Measurements from ENCODE around the gene CCDC192.

- TF ChIP-seq, protein P1, sequence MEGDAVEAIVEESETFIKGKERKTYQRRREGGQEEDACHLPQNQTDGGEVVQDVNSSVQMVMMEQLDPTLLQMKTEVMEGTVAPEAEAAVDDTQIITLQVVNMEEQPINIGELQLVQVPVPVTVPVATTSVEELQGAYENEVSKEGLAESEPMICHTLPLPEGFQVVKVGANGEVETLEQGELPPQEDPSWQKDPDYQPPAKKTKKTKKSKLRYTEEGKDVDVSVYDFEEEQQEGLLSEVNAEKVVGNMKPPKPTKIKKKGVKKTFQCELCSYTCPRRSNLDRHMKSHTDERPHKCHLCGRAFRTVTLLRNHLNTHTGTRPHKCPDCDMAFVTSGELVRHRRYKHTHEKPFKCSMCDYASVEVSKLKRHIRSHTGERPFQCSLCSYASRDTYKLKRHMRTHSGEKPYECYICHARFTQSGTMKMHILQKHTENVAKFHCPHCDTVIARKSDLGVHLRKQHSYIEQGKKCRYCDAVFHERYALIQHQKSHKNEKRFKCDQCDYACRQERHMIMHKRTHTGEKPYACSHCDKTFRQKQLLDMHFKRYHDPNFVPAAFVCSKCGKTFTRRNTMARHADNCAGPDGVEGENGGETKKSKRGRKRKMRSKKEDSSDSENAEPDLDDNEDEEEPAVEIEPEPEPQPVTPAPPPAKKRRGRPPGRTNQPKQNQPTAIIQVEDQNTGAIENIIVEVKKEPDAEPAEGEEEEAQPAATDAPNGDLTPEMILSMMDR (IDR thresholded peaks at IDR 0.05; ENCODE audit: low read depth, low read length, poor library complexity, severe bottlenecking) = no peak
- TF ChIP-seq EZH2phosphoT487 (IDR thresholded peaks at IDR 0.05; ENCODE audit: borderline replicate concordance, low read length) = no peak
Observed at GRCh38 chr5:127962491-127962890, 259.3 kb downstream of the CCDC192 start.
